Body of pancreas (tissue), 4 donors: ENCODE results near the gene PTH2R.

Experiments used
- CTCF ChIP-seq, 7 experiments: fragments of 450-650 bp in 4 of 7; fragments of 200-600 bp in 3 of 7; sonication (generic) in 3 of 7; IDR thresholded peaks; one replicate each; pipeline ENCODE4 v1.5.1; 2016 to 2019; ENCODE audit warnings: antibody characterized with exemption in 7 of 7
- POLR2A ChIP-seq, 3 donors: fragments of 450-650 bp; IDR thresholded peaks; one replicate each; pipeline ENCODE4 v1.6.1; 2016; ENCODE audit warnings: antibody characterized with exemption in 3 of 3, mild to moderate bottlenecking in 2 of 3

GRCh38 chr2:208463721-208464120 is 57.1 kb downstream of the PTH2R start:
- no peak for TF ChIP-seq CTCF (IDR thresholded peaks at IDR 0.05)
- TF ChIP-seq POLR2A (IDR thresholded peaks at IDR 0.05), result no peak
